GM20000 (cell line): ENCODE data around the gene RNU6-9.
A peak's percentile ranks its signal among the peaks of the same experiment; 100 is the strongest.

Source experiments
- DNase-seq: peaks from one replicate; pipeline ENCODE4 v3.0.0; 2012; ENCODE audit warnings: low spot score
- CTCF ChIP-seq: IDR thresholded peaks from 2 replicates; pipeline ENCODE4 v1.5.1; 2012; ENCODE audit warnings: mild to moderate bottlenecking, control low read depth; ENCODE audit errors: extremely low read depth, missing control alignments

RNU6-9 gene

DNA sequence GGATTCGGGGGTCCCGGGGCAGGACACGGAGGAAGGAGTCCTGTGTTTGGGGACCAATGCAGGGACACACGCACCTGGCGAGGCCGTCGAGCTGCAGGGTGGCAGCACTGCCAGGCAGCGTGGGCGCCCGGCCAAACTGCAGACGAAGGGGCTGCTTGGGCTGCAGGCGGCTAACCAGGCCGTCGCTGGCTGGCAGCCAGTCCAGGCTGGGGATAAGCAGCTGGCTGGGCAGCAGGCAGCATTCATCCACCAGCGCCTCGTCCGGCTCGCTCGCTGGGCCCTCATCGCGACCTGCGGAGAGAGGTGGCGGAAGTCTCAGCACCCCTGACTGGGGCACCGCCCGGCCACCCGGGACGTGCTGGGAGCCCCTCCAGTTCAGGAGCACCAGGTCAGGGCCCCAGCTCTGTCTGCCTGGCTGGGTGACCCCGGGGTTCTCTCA, 22.3 kb upstream of the RNU6-9 start:
- no peak for TF ChIP-seq CTCF
- DNase-seq = no peak

- DNase-seq = no peak
- TF ChIP-seq CTCF = no peak
Measured at GRCh38 chr19:871446-872265, 21.6 kb upstream of the RNU6-9 start.

- no peak for TF ChIP-seq CTCF
- DNase-seq = peak; percentile 92
Measured at GRCh38 chr19:872266-872951, 20.9 kb upstream of the RNU6-9 start.

DNA sequence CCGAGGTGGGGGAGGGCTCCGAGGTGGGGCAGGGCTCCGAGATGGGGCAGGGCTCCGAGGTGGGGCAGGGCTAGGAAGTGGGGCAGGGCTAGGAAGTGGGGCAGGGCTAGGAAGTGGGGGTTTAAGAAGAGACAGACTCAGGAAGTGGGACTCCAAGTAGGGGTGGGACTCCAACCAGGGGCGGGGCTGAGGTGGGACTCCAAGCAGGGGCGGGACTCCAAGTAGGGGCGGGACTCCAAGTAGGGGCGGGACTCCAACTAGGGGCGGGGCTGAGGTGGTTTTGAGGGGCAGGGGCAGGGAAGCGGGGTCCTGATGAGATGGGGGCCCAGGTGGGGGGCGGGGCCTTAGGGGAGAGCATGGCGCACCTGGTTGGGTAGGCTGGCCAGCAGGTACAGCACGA, 20.2 kb upstream of the RNU6-9 start:
- no peak for TF ChIP-seq CTCF
- peak; percentile 88 for DNase-seq

DNA sequence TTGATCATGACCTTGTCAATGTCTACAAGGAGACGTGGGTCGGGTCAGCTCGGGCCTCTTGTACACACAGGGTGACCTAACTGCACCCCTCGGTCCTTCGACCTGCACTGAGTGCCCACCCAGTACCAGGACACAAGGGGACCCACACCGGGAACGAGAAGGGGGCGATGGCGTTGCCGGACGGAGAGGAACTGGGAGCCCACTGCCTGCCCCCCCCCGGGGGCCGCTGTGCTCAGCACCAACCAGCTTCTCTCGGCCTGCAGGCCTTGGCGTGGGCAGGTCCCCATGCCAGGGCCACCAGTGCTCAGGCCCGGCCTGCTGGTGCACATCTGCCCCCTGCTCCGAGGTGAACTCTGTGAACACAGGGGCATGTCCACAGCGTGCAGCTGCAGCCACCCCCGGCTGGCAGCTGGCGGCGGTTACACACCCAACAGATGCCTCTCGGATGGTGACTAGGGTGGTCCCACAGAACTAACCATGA, 19.7 kb upstream of the RNU6-9 start:
- DNase-seq = no peak
- no peak for TF ChIP-seq CTCF

DNA sequence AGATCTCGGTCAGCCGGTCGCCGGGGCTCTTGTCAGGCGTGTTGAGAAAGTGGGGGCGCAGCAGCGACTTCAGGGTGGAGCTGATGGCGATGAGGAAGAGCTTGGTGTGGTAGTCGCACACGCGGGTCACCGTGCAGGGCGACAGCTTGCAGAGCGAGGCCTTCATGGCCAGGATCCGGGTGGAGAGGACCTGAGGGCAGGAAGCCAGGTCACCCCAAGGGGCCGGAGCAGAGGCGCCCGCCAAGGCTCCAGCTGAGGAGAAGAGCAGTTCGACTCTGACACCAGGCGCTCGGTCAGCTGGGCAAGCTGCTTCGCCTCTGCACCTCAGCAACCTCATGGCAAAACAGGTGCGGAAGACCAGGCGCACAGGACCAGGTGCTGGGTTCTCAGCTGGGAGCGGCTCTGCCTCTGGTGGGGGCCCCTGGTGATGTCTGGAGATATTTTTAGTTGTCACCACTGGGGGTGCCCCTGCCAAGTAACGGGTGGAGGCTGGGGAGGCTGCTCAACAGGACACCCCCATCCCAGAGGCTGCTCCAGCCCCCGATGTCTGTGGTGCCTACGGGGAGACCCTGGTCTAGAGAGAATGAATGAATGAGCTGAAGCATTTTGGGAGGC, 17.9 kb upstream of the RNU6-9 start:
- TF ChIP-seq CTCF = no peak
- no peak for DNase-seq

- DNase-seq = no peak
- no peak for TF ChIP-seq CTCF
Measured at GRCh38 chr19:876089-876488, 17.2 kb upstream of the RNU6-9 start.
